ENCODE data around the gene SPATS2L.

DNA sequence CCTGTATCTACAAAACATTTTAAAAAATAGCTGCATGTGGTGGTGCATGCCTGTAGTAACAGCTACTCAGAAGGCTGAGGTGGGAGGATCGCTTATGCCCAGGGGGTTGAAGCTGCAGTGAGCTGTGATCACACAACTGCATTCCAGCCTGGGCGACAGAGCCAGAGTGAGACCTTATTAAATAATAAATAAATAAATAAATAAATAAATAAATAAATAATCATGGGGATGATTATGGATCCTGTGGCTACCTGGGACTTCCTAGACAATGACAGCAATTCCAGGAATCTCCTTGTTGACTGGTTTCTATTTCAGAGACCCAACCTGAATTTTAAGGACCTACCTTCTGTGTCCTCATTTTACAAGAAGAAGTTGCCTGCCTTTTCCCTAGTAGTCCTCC is 111.9 kb downstream of the SPATS2L start:
- TF ChIP-seq, protein P1, sequence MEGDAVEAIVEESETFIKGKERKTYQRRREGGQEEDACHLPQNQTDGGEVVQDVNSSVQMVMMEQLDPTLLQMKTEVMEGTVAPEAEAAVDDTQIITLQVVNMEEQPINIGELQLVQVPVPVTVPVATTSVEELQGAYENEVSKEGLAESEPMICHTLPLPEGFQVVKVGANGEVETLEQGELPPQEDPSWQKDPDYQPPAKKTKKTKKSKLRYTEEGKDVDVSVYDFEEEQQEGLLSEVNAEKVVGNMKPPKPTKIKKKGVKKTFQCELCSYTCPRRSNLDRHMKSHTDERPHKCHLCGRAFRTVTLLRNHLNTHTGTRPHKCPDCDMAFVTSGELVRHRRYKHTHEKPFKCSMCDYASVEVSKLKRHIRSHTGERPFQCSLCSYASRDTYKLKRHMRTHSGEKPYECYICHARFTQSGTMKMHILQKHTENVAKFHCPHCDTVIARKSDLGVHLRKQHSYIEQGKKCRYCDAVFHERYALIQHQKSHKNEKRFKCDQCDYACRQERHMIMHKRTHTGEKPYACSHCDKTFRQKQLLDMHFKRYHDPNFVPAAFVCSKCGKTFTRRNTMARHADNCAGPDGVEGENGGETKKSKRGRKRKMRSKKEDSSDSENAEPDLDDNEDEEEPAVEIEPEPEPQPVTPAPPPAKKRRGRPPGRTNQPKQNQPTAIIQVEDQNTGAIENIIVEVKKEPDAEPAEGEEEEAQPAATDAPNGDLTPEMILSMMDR (IDR thresholded peaks at IDR 0.05) = no peak
- TF ChIP-seq RCOR1 (IDR thresholded peaks at IDR 0.05; ENCODE audit: low read length) = no peak
- TF ChIP-seq FOXJ3 (CRISPR knock-in tag; IDR thresholded peaks at IDR 0.05) = no peak
- no peak for TF ChIP-seq EP300 (IDR thresholded peaks at IDR 0.05; ENCODE audit: borderline replicate concordance in 1 of 2, low read depth in 1 of 2, low read length in 1 of 2)
- TF ChIP-seq MXI1 (IDR thresholded peaks at IDR 0.05; ENCODE audit: low read depth, low read length) = no peak
- TF ChIP-seq CHD2 (IDR thresholded peaks at IDR 0.05; ENCODE audit: low read length, partially characterized antibody) = no peak
- TF ChIP-seq SIN3A (IDR thresholded peaks at IDR 0.05; ENCODE audit: borderline replicate concordance, low read depth, low read length) = no peak
- TF ChIP-seq, protein P2, sequence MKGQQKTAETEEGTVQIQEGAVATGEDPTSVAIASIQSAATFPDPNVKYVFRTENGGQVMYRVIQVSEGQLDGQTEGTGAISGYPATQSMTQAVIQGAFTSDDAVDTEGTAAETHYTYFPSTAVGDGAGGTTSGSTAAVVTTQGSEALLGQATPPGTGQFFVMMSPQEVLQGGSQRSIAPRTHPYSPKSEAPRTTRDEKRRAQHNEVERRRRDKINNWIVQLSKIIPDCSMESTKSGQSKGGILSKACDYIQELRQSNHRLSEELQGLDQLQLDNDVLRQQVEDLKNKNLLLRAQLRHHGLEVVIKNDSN (IDR thresholded peaks at IDR 0.05; ENCODE audit: borderline replicate concordance, low read depth) = no peak
- TF ChIP-seq, protein P3, sequence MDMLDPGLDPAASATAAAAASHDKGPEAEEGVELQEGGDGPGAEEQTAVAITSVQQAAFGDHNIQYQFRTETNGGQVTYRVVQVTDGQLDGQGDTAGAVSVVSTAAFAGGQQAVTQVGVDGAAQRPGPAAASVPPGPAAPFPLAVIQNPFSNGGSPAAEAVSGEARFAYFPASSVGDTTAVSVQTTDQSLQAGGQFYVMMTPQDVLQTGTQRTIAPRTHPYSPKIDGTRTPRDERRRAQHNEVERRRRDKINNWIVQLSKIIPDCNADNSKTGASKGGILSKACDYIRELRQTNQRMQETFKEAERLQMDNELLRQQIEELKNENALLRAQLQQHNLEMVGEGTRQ (IDR thresholded peaks at IDR 0.05; ENCODE audit: borderline replicate concordance, low read depth, low read length) = no peak
- TF ChIP-seq SMC3 (IDR thresholded peaks at IDR 0.05; ENCODE audit: low read depth, low read length) = no peak
- TF ChIP-seq YY1 (IDR thresholded peaks at IDR 0.05; ENCODE audit: low read depth) = no peak
